SK-N-MC (cell line): ENCODE data around the gene MAML2.

ENCODE experiments used
- EZH2 ChIP-seq: fragments of 200-600 bp; sonication (generic); IDR thresholded peaks from one replicate; pipeline ENCODE4 v1.6.1; 2017; ENCODE audit warnings: antibody characterized with exemption
- FOXP2 ChIP-seq: optimal IDR thresholded peaks from 2 replicates; pipeline ENCODE3; 2011; ENCODE audit warnings: mild to moderate bottlenecking, moderate library complexity; ENCODE audit not compliant: insufficient read depth; ENCODE audit errors: extremely low read length, control extremely low read depth
- POLR2AphosphoS5 ChIP-seq: IDR thresholded peaks from 2 replicates; pipeline ENCODE4 v1.6.1; 2012; ENCODE audit warnings: mild to moderate bottlenecking, low read depth, low read length, borderline replicate concordance

DNA sequence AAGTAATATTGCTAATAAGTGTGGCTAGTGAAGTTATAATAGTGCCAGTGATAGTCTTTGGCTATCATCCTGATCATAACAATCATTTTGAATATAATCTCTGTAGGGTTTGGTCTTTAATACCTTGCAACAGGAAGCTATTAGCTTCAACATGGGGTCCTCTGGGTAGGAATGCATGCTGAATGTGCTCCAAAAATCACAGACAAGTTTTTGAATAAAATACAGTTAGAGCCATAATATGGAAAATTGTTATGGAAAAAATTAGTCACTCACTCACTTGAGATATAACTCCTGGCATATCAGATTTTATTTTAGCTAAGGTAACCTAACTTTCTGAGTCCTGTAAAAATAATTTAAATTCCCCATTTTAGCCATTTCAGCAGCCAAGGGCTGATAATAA, 323.7 kb downstream of the MAML2 start:
- no peak for TF ChIP-seq EZH2
- no peak for TF ChIP-seq POLR2AphosphoS5
- TF ChIP-seq FOXP2: no peak
